Measurements from ENCODE around the gene ANO2.

Gene ANO2

DNA sequence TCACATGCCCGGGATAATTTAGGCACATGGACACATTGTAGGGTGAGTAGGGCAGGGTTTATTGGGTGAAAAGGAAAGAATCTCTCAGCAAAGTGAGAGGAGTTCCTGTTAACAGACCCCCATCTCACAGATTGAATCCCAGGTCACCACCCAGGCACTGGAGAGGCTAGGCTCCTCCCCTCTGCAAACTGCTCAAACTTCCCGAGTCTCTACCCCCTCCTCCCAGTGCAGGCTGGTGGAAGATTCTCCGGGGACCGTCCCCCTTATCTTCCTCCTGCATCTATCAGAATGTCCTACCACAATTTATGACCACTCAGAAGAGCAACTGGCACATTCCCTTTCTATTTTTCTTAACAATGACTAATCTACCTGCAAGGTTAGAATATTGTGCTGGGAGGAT lies 387.2 kb downstream of the ANO2 start:
- Histone ChIP-seq H3K27me3 (ENCODE audit: insufficient read depth, low read depth) (no peaks in the 10 kb centered on the region), H3K27ac (no peak overlapping the region), H2AFZ (ENCODE audit: low read depth) (no peak overlapping the region), H3K4me1 (ENCODE audit: low read depth, poor library complexity, severe bottlenecking) (no peaks in the 10 kb centered on the region), H3K4me2 (no peak overlapping the region), H3K36me3 (ENCODE audit: insufficient read depth) (no peaks in the 10 kb centered on the region), H3K4me3 (IDR thresholded peaks at IDR 0.05; ENCODE audit: insufficient read depth, low read depth, low read length) (no peak overlapping the region), H4K20me1 (ENCODE audit: insufficient read depth) (no peaks in the 10 kb centered on the region), H3K9ac (no peak overlapping the region), H3K79me2 (ENCODE audit: insufficient read depth, low read depth) (no peaks in the 10 kb centered on the region)
- TF ChIP-seq, protein P1, sequence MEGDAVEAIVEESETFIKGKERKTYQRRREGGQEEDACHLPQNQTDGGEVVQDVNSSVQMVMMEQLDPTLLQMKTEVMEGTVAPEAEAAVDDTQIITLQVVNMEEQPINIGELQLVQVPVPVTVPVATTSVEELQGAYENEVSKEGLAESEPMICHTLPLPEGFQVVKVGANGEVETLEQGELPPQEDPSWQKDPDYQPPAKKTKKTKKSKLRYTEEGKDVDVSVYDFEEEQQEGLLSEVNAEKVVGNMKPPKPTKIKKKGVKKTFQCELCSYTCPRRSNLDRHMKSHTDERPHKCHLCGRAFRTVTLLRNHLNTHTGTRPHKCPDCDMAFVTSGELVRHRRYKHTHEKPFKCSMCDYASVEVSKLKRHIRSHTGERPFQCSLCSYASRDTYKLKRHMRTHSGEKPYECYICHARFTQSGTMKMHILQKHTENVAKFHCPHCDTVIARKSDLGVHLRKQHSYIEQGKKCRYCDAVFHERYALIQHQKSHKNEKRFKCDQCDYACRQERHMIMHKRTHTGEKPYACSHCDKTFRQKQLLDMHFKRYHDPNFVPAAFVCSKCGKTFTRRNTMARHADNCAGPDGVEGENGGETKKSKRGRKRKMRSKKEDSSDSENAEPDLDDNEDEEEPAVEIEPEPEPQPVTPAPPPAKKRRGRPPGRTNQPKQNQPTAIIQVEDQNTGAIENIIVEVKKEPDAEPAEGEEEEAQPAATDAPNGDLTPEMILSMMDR (conservative IDR thresholded peaks at IDR 0.05; ENCODE audit: low read depth, low read length) = no peak

DNA sequence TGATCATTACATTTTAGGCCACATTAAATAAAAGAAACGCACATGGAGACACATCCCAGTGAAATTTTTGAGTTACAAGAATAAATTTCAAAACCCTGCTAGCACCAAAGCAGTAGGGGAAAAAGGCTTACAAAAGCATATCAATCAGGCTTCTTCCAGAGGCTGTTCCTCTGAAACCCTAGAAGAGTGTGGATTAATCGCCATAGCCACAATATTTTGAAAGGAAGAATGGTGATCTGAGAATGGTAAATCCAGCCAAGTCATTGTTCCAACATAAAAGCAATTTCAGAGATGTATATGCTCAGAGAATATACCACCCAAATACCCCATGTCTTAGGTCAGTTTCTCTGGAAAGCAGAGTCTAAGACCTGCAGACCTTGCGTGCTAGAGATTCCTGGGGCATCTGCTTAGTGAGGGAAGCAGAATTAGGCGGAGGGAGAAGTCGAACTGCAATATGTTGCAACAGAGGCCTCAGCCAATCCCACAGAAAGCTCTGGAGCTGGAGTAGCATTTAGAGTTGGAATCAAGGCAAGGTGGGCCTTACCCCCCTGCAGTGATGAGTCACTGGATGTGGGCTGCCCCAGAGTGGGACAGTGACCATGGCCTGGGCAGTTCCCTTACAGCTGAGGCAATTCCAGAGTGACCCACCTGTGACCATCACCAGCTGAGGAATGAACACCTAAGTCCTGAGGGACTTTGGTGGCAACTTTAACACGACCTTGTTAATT lies 387.9 kb downstream of the ANO2 start:
- H3K4me1 ChIP-seq (ENCODE audit: low read depth, poor library complexity, severe bottlenecking) = no peaks in the 10 kb centered on the region
- no peak overlapping the region for H2AFZ ChIP-seq (ENCODE audit: low read depth)
- H3K79me2 ChIP-seq (ENCODE audit: insufficient read depth, low read depth) = no peaks in the 10 kb centered on the region
- no peak overlapping the region for H3K4me2 ChIP-seq
- no peak overlapping the region for H3K9ac ChIP-seq
- no peaks in the 10 kb centered on the region for H3K27me3 ChIP-seq (ENCODE audit: insufficient read depth, low read depth)
- H4K20me1 ChIP-seq (ENCODE audit: insufficient read depth) = no peaks in the 10 kb centered on the region
- H3K36me3 ChIP-seq (ENCODE audit: insufficient read depth) = no peaks in the 10 kb centered on the region
- no peak overlapping the region for H3K4me3 ChIP-seq (IDR thresholded peaks at IDR 0.05; ENCODE audit: insufficient read depth, low read depth, low read length)
- H3K27ac ChIP-seq = no peak overlapping the region
- TF ChIP-seq, protein P1 (conservative IDR thresholded peaks at IDR 0.05; ENCODE audit: low read depth, low read length) = no peak

DNA sequence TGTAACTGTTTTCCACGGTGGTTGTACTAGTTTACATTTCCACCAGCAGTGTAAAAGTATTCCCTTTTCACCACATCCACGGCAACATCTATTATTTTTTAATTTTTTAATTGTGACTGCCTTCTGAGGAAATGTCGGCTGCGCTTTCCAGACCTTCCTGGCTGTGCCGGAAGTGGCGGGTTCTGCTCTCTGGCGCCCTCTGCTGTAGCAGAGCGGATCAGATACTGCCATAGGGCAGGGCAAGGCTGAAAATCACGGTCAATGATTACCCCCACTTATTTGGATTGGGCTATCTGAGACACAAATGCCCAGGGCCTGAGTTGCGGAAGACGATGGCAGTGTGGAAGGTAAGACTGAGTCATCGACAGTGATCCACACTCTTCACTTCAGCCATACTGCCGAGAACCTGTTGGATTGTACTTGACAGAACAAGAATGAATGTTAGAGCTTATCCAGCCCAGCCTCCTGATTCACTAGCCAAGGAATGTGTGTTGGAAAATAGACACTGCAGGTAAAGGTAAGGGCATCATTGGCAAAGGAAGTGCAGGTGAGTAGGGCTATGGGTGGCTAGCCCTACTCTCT lies 388.9 kb downstream of the ANO2 start:
- H3K9ac ChIP-seq = no peak overlapping the region
- no peaks in the 10 kb centered on the region for H4K20me1 ChIP-seq (ENCODE audit: insufficient read depth)
- no peak overlapping the region for H3K4me2 ChIP-seq
- no peak overlapping the region for H3K4me3 ChIP-seq (IDR thresholded peaks at IDR 0.05; ENCODE audit: insufficient read depth, low read depth, low read length)
- no peak overlapping the region for H3K27ac ChIP-seq
- H3K79me2 ChIP-seq (ENCODE audit: insufficient read depth, low read depth) = no peaks in the 10 kb centered on the region
- H2AFZ ChIP-seq (ENCODE audit: low read depth) = no peak overlapping the region
- H3K27me3 ChIP-seq (ENCODE audit: insufficient read depth, low read depth) = no peaks in the 10 kb centered on the region
- TF ChIP-seq, protein P1 (conservative IDR thresholded peaks at IDR 0.05; ENCODE audit: low read depth, low read length) = peak; percentile 37; the same call in 1 of the 2 replicates
- no peaks in the 10 kb centered on the region for H3K4me1 ChIP-seq (ENCODE audit: low read depth, poor library complexity, severe bottlenecking)
- H3K36me3 ChIP-seq (ENCODE audit: insufficient read depth) = no peaks in the 10 kb centered on the region

DNA sequence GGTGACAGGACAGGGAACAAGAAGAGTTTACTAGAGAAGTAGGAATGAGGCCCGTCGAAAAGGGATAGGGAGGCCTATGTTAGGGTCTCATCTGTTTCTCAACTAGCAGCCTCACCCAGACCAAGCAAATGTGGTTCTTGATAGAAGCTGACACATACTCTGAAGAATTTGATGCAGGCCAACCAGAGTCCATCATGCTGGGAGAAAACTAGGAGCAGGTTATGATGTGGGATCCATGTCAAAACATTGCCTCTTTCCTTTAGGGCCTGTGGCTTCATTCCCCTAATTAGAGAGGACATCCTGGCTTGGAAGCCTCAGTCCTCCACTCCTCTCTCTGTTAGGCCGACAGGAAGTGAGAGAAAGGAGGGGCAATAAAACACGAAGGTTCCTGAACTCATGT lies 390.3 kb downstream of the ANO2 start:
- Histone ChIP-seq H3K79me2 (ENCODE audit: insufficient read depth, low read depth) (no peaks in the 10 kb centered on the region), H3K27ac (no peak overlapping the region), H3K4me3 (IDR thresholded peaks at IDR 0.05; ENCODE audit: insufficient read depth, low read depth, low read length) (no peak overlapping the region), H3K4me1 (ENCODE audit: low read depth, poor library complexity, severe bottlenecking) (no peaks in the 10 kb centered on the region), H2AFZ (ENCODE audit: low read depth) (no peak overlapping the region), H3K9ac (no peak overlapping the region), H4K20me1 (ENCODE audit: insufficient read depth) (no peaks in the 10 kb centered on the region), H3K27me3 (ENCODE audit: insufficient read depth, low read depth) (no peaks in the 10 kb centered on the region), H3K4me2 (no peak overlapping the region), H3K36me3 (ENCODE audit: insufficient read depth) (no peaks in the 10 kb centered on the region)
- TF ChIP-seq, protein P1 (conservative IDR thresholded peaks at IDR 0.05; ENCODE audit: low read depth, low read length) = no peak
